Astrocyte (in vitro differentiated cells and primary cell): ENCODE data around the gene API5. TPM values are rescaled to one million over a fixed set of nuclear protein-coding genes. Genes with fewer than 3 reads are reported as not detected.
A peak's percentile ranks its signal among the peaks of the same experiment; 100 is the strongest.

Source experiments
- DNase-seq: peaks from one replicate; pipeline ENCODE4 v3.0.0-alpha.2; 2010; ENCODE audit warnings: low read depth
- FAIRE-seq: peaks from 2 replicates; lab custom pipeline; 2011; peaks lifted over from hg19 to GRCh38; lab: Jason Lieb, UNC
- H2AFZ ChIP-seq: 2 replicates; pipeline ENCODE4 v1.6.0; 2012; ENCODE audit warnings: low read depth, low read length, inconsistent platforms
- H3K27ac ChIP-seq: 2 replicates; pipeline ENCODE4 v1.5.1; 2011; ENCODE audit warnings: low read depth, low read length, inconsistent platforms
- H3K27me3 ChIP-seq: 2 replicates; pipeline ENCODE4 v1.6.0; 2011; ENCODE audit warnings: low read length, inconsistent platforms; ENCODE audit not compliant: insufficient read depth
- H3K36me3 ChIP-seq: 2 replicates; pipeline ENCODE4 v1.5.1; 2011; ENCODE audit warnings: low read length, inconsistent platforms; ENCODE audit not compliant: insufficient read depth
- H3K4me1 ChIP-seq: 2 replicates; pipeline ENCODE4 v1.5.1; 2011; ENCODE audit warnings: low read length, inconsistent platforms; ENCODE audit not compliant: insufficient read depth
- H3K4me2 ChIP-seq: 2 replicates; pipeline ENCODE4 v1.6.0; 2012; ENCODE audit warnings: low read length, inconsistent platforms
- H3K4me3 ChIP-seq: 2 replicates; pipeline ENCODE4 v1.5.1; 2011; ENCODE audit warnings: low read depth, mild to moderate bottlenecking, low read length, inconsistent platforms; ENCODE audit not compliant: insufficient read depth
- H3K79me2 ChIP-seq: 2 replicates; pipeline ENCODE4 v1.6.0; 2012; ENCODE audit warnings: mild to moderate bottlenecking, low read length, inconsistent platforms; ENCODE audit not compliant: insufficient read depth
- H3K9ac ChIP-seq: 2 replicates; pipeline ENCODE4 v1.6.0; 2012; ENCODE audit warnings: mild to moderate bottlenecking, low read length, inconsistent platforms
- H3K9me3 ChIP-seq: 2 replicates; pipeline ENCODE4 v1.5.1; 2012; ENCODE audit warnings: low read depth, mild to moderate bottlenecking, low read length, inconsistent platforms; ENCODE audit not compliant: insufficient read depth
- H4K20me1 ChIP-seq: 2 replicates; pipeline ENCODE4 v1.6.0; 2012; ENCODE audit warnings: low read length, inconsistent platforms; ENCODE audit not compliant: insufficient read depth
- H3K27ac Mint-ChIP-seq: one replicate; pipeline ENCODE4 v1.8.0; 2021; ENCODE audit warnings: mild to moderate bottlenecking, mixed read lengths; ENCODE audit not compliant: unreplicated experiment
- H3K27me3 Mint-ChIP-seq: one replicate; pipeline ENCODE4 v1.8.0; 2021; ENCODE audit warnings: low read depth, mixed read lengths; ENCODE audit not compliant: unreplicated experiment
- H3K36me3 Mint-ChIP-seq: one replicate; pipeline ENCODE4 v1.8.0; 2021; ENCODE audit warnings: low read depth, mixed read lengths; ENCODE audit not compliant: unreplicated experiment
- H3K4me1 Mint-ChIP-seq: one replicate; pipeline ENCODE4 v1.8.0; 2021; ENCODE audit warnings: low read depth, mixed read lengths; ENCODE audit not compliant: unreplicated experiment
- H3K4me3 Mint-ChIP-seq: one replicate; pipeline ENCODE4 v1.8.0; 2021; ENCODE audit warnings: mild to moderate bottlenecking, moderate library complexity, mixed read lengths; ENCODE audit not compliant: unreplicated experiment
- H3K9me3 Mint-ChIP-seq: one replicate; pipeline ENCODE4 v1.8.0; 2021; ENCODE audit warnings: mild to moderate bottlenecking, mixed read lengths; ENCODE audit not compliant: unreplicated experiment
- CTCF ChIP-seq: IDR thresholded peaks from 2 replicates; pipeline ENCODE4 v1.5.1; 2011; ENCODE audit warnings: low read depth, mild to moderate bottlenecking, inconsistent platforms, low read length, moderate library complexity; ENCODE audit not compliant: insufficient read depth
- EZH2 ChIP-seq: IDR thresholded peaks from 2 replicates; pipeline ENCODE4 v1.6.1; 2012; ENCODE audit warnings: mild to moderate bottlenecking, low read length, inconsistent platforms; ENCODE audit not compliant: insufficient read depth
- total RNA-seq: library from RNA; stranded (reverse); gene quantifications from 2 replicates; pipeline ENCODE4 v1.2.1, GENCODE V29; 2021

The API5 gene
- total RNA-seq, 1 donor from 2014 or later: 118 TPM

DNA sequence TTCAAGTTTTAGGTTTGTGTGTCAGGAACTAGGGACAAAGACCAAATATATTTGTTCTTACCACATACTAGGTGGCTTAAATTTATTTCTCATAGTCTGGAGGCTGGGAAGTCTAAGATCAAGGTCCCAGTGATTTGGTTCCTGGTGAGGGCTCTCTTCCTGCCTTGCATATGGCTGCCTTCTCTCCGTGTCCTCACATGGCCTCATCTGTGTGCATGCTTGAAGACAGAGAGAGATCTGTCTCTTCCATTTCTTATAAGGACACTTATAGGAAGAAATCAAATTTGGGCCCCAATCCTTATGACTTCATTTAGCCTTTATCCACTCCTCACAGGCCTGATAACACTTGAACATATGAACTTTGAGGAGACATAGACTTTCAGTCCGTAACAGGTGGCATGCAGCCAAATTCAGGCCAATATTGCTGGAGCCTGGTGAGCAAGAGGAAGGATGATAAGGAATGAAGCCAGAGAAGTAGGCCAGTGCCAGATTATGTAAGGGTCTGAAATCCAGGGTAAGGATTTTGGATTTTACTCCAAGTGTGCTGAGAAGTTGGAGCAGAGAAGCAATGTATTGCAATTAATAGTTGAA is 82.1 kb downstream of the API5 start:
- Mint-ChIP-seq H3K4me1 (peaks cover 1% of the 10 kb centered on the region), H3K9me3 (no peaks in the 10 kb centered on the region), H3K4me3 (no peak overlapping the region), H3K27ac (no peak overlapping the region), H3K27me3 (no peaks in the 10 kb centered on the region), H3K36me3 (peaks cover 21% of the 10 kb centered on the region)
- H3K9me3 ChIP-seq: no peaks in the 10 kb centered on the region
- FAIRE-seq: no peak
- no peaks in the 10 kb centered on the region for H4K20me1 ChIP-seq
- H3K27me3 ChIP-seq: no peaks in the 10 kb centered on the region
- no peaks in the 10 kb centered on the region for H3K79me2 ChIP-seq
- H3K4me1 ChIP-seq: no peaks in the 10 kb centered on the region
- H3K36me3 ChIP-seq: peaks cover 33% of the 10 kb centered on the region
- no peak overlapping the region for H2AFZ ChIP-seq
- no peak for TF ChIP-seq EZH2
- TF ChIP-seq CTCF: no peak
- H3K4me3 ChIP-seq: no peak overlapping the region
- no peak overlapping the region for H3K4me2 ChIP-seq
- H3K27ac ChIP-seq: no peak overlapping the region
- DNase-seq: peak; percentile 8
- H3K9ac ChIP-seq: no peak overlapping the region

Other genes starting within 250 kb of the API5 start
- gene TTC17, start 46.9 kb downstream of the API5 start, total RNA-seq: 56.7 and 74.6 TPM in 2 replicates